SK-N-SH treated with all-trans-retinoic acid at 6 μM for 48 hours (cell line): Measurements from ENCODE around the gene AGRP.

Experiments
- ATAC-seq: fragments of 200-7000 bp; cut with Tn5 transposase; 3 replicates; pipeline ENCODE4 v1.9.1; 2020; ENCODE audit warnings: mild to moderate bottlenecking, moderate library complexity
- ARNTL ChIP-seq: fragments of 450-650 bp; formaldehyde crosslinking; IDR thresholded peaks from 2 replicates; pipeline ENCODE4 v1.5.0; 2020; ENCODE audit warnings: low read depth, mild to moderate bottlenecking, moderate library complexity, borderline replicate concordance
- BACH2 ChIP-seq: fragments of 250-450 bp; sonication (Bioruptor Pico); IDR thresholded peaks from 2 replicates; pipeline ENCODE4 v1.9.0; 2021; ENCODE audit warnings: mild to moderate bottlenecking, borderline replicate concordance
- CREB5 ChIP-seq: fragments of 250-450 bp; sonication (Bioruptor Pico); IDR thresholded peaks from 2 replicates; pipeline ENCODE4 v1.5.1; 2020; ENCODE audit warnings: low read depth, mild to moderate bottlenecking, moderate library complexity
- CSDC2 ChIP-seq: fragments of 250-450 bp; sonication (Bioruptor Pico); IDR thresholded peaks from 2 replicates; pipeline ENCODE4 v1.5.0; 2020; ENCODE audit warnings: mild to moderate bottlenecking, moderate library complexity
- CSRNP3 ChIP-seq: fragments of 250-450 bp; sonication (Bioruptor Pico); IDR thresholded peaks from 2 replicates; pipeline ENCODE4 v1.5.1; 2021; ENCODE audit warnings: mild to moderate bottlenecking, moderate library complexity
- ESRRG ChIP-seq: fragments of 250-450 bp; sonication (Bioruptor Pico); IDR thresholded peaks from 2 replicates; pipeline ENCODE4 v1.6.1; 2021; ENCODE audit warnings: mild to moderate bottlenecking
- GLIS3 ChIP-seq: fragments of 250-450 bp; sonication (Bioruptor Pico); IDR thresholded peaks from 2 replicates; pipeline ENCODE4 v1.5.0; 2020; ENCODE audit warnings: mild to moderate bottlenecking, moderate library complexity
- ISL1 ChIP-seq: fragments of 250-450 bp; sonication (Bioruptor Pico); IDR thresholded peaks from 2 replicates; pipeline ENCODE4 v2.1.2; 2022; ENCODE audit warnings: mild to moderate bottlenecking, moderate library complexity
- OSR1 ChIP-seq: fragments of 250-450 bp; sonication (Bioruptor Pico); IDR thresholded peaks from 2 replicates; pipeline ENCODE4 v1.8.0; 2022; ENCODE audit warnings: moderate library complexity, mild to moderate bottlenecking, inconsistent platforms
- PATZ1 ChIP-seq: fragments of 250-450 bp; sonication (Bioruptor Pico); IDR thresholded peaks from 2 replicates; pipeline ENCODE4 v1.8.0; 2020; ENCODE audit warnings: mild to moderate bottlenecking, moderate library complexity, borderline replicate concordance
- POU6F1 ChIP-seq: fragments of 250-450 bp; sonication (Bioruptor Pico); IDR thresholded peaks from 2 replicates; pipeline ENCODE4 v1.8.0; 2021; ENCODE audit warnings: low read depth, mild to moderate bottlenecking, moderate library complexity, borderline replicate concordance
- RARB ChIP-seq: fragments of 250-450 bp; sonication (Bioruptor Pico); IDR thresholded peaks from 2 replicates; pipeline ENCODE4 v1.8.0; 2021; ENCODE audit warnings: mild to moderate bottlenecking, moderate library complexity
- TCF4 ChIP-seq: fragments of 250-450 bp; sonication (Bioruptor Pico); IDR thresholded peaks from 2 replicates; pipeline ENCODE4 v1.8.0; 2021; ENCODE audit warnings: mild to moderate bottlenecking, moderate library complexity, borderline replicate concordance
- TOX ChIP-seq: fragments of 250-450 bp; sonication (Bioruptor Pico); IDR thresholded peaks from 2 replicates; pipeline ENCODE4 v1.8.0; 2021; ENCODE audit warnings: mild to moderate bottlenecking, moderate library complexity, borderline replicate concordance
- TSHZ2 ChIP-seq: fragments of 250-450 bp; sonication (Bioruptor Pico); IDR thresholded peaks from 2 replicates; pipeline ENCODE4 v1.5.0; 2020; ENCODE audit warnings: mild to moderate bottlenecking, moderate library complexity
- ZC3H10 ChIP-seq: fragments of 250-450 bp; sonication (Bioruptor Pico); IDR thresholded peaks from 2 replicates; pipeline ENCODE4 v1.5.1; 2021; ENCODE audit warnings: mild to moderate bottlenecking, moderate library complexity
- ZFP3 ChIP-seq: fragments of 250-450 bp; sonication (Bioruptor Pico); IDR thresholded peaks from 2 replicates; pipeline ENCODE4 v1.5.0; 2020; ENCODE audit warnings: mild to moderate bottlenecking, moderate library complexity
- ZFP30 ChIP-seq: fragments of 450-650 bp; formaldehyde crosslinking; IDR thresholded peaks from 2 replicates; pipeline ENCODE4 v1.5.0; 2022; ENCODE audit warnings: mild to moderate bottlenecking, moderate library complexity
- ZNF70 ChIP-seq: fragments of 450-650 bp; formaldehyde crosslinking; IDR thresholded peaks from 2 replicates; pipeline ENCODE4 v1.5.0; 2020; ENCODE audit warnings: mild to moderate bottlenecking, moderate library complexity
- ZNF8 ChIP-seq: fragments of 450-650 bp; formaldehyde crosslinking; IDR thresholded peaks from 2 replicates; pipeline ENCODE4 v1.5.0; 2020; ENCODE audit warnings: mild to moderate bottlenecking, moderate library complexity

The AGRP gene

GRCh38 chr16:67438098-67438791, 45.1 kb downstream of the AGRP start (continued):
- no peak for TF ChIP-seq TSHZ2
- TF ChIP-seq ZFP30 = no peak
- TF ChIP-seq CSDC2 (CRISPR knock-in tag) = no peak
- no peak for TF ChIP-seq TOX (CRISPR knock-in tag)
- no peak for TF ChIP-seq OSR1
- TF ChIP-seq ZNF70 (CRISPR knock-in tag) = no peak
- no peak for TF ChIP-seq PATZ1 (CRISPR knock-in tag)
- TF ChIP-seq ZFP3 (CRISPR knock-in tag) = no peak
- no peak for TF ChIP-seq ISL1 (CRISPR knock-in tag)
- no peak for TF ChIP-seq ESRRG (CRISPR knock-in tag)

GRCh38 chr16:67437513-67437912, 45.8 kb downstream of the AGRP start:
- TF ChIP-seq GLIS3 (CRISPR knock-in tag) (no peak), ZNF70 (CRISPR knock-in tag) (no peak), POU6F1 (CRISPR knock-in tag) (no peak), ZFP3 (CRISPR knock-in tag) (no peak), CREB5 (CRISPR knock-in tag) (no peak), ESRRG (CRISPR knock-in tag) (no peak), ISL1 (CRISPR knock-in tag) (no peak), TCF4 (CRISPR knock-in tag) (no peak), ARNTL (CRISPR knock-in tag) (no peak), OSR1 (no peak), TSHZ2 (no peak), CSRNP3 (CRISPR knock-in tag) (no peak), ZFP30 (no peak), ZC3H10 (no peak), TOX (CRISPR knock-in tag) (no peak), RARB (CRISPR knock-in tag) (no peak), CSDC2 (CRISPR knock-in tag) (no peak), ZNF8 (CRISPR knock-in tag) (no peak), BACH2 (CRISPR knock-in tag) (no peak)
- ATAC-seq = no peak
